Left ventricle myocardium inferior (tissue), 1 donor: ENCODE measurements around the gene NAV2. TPM values are rescaled to one million over a fixed set of nuclear protein-coding genes. Genes with fewer than 3 reads are reported as not detected.
A peak's percentile ranks its signal among the peaks of the same experiment; 100 is the strongest.

Experiments
- DNase-seq: peaks from one replicate; pipeline ENCODE4 v3.0.0-alpha.2; 2020
- H3K27ac ChIP-seq: fragments of 200-600 bp; replicated peaks from 2 replicates; pipeline ENCODE4 v1.8.0; 2021
- H3K27me3 ChIP-seq: fragments of 200-600 bp; 2 replicates; pipeline ENCODE4 v1.8.0; 2021; ENCODE audit warnings: low read depth
- H3K36me3 ChIP-seq: fragments of 200-600 bp; 2 replicates; pipeline ENCODE4 v1.8.0; 2021
- H3K4me1 ChIP-seq: fragments of 200-600 bp; 2 replicates; pipeline ENCODE4 v1.8.0; 2021
- H3K4me3 ChIP-seq: fragments of 200-600 bp; 2 replicates; pipeline ENCODE4 v1.8.0; 2021; ENCODE audit warnings: mild to moderate bottlenecking, moderate library complexity
- H3K9me3 ChIP-seq: fragments of 200-600 bp; replicated peaks from 2 replicates; pipeline ENCODE4 v1.8.0; 2021
- CTCF ChIP-seq: fragments of 200-600 bp; IDR thresholded peaks from 2 replicates; pipeline ENCODE4 v1.8.0; 2021; ENCODE audit warnings: antibody characterized with exemption, mild to moderate bottlenecking, borderline replicate concordance
- intact Hi-C: fragments of 100-400 bp; cut with micrococcal nuclease; formaldehyde crosslinking; loops from one replicate; pipeline ENCODE4 v1.11.0; 2022
- total RNA-seq: library from RNA; stranded (reverse); fragmentation: NEBNext Ultra II Directional; extraction: Animal tissue kit (Norgen Biotek cat#: 25700); gene quantifications from one replicate; pipeline ENCODE4 v1.2.1, GENCODE V29; 2021
- donor health status: DM: no; HTN: yes; CAD: no; lungs with severe emphysema.

Gene NAV2
- total RNA-seq, 1 donor from 2014 or later = 14.3 TPM

- peak overlapping the region; percentile 62 for H3K27ac ChIP-seq
- DNase-seq = peak; percentile 41
Measured at GRCh38 chr11:19919050-19919561, 206.5 kb downstream of the NAV2 start.

GRCh38 chr11:19920982-19921381 is 208.3 kb downstream of the NAV2 start:
- intact Hi-C loops = no loop called here
- peaks cover 34% of the 10 kb centered on the region for H3K4me1 ChIP-seq
- no peak overlapping the region for H3K27ac ChIP-seq
- no peaks in the 10 kb centered on the region for H3K36me3 ChIP-seq
- no peaks in the 10 kb centered on the region for H3K9me3 ChIP-seq
- DNase-seq = no peak
- H3K27me3 ChIP-seq = no peaks in the 10 kb centered on the region
- no peak overlapping the region for H3K4me3 ChIP-seq
- TF ChIP-seq CTCF = no peak

More at GRCh38 chr11:19919050-19919561, 206.5 kb downstream of the NAV2 start:
- no peak for TF ChIP-seq CTCF
- no peaks in the 10 kb centered on the region for H3K36me3 ChIP-seq
- H3K27me3 ChIP-seq = no peaks in the 10 kb centered on the region
- intact Hi-C loops = no loop called here
- no peaks in the 10 kb centered on the region for H3K9me3 ChIP-seq
- H3K4me1 ChIP-seq = peaks cover 36% of the 10 kb centered on the region
- no peak overlapping the region for H3K4me3 ChIP-seq

GRCh38 chr11:19921976-19922688 is 209.5 kb downstream of the NAV2 start:
- Histone ChIP-seq H3K4me3 (no peak overlapping the region), H3K4me1 (peaks cover 24% of the 10 kb centered on the region), H3K27me3 (no peaks in the 10 kb centered on the region), H3K36me3 (no peaks in the 10 kb centered on the region), H3K9me3 (no peaks in the 10 kb centered on the region), H3K27ac (no peak overlapping the region)
- intact Hi-C loops = no loop called here
- no peak for TF ChIP-seq CTCF
- no peak for DNase-seq

GRCh38 chr11:19922689-19923035 is 210.0 kb downstream of the NAV2 start:
- H3K4me1 ChIP-seq = peaks cover 23% of the 10 kb centered on the region
- TF ChIP-seq CTCF = no peak
- no peaks in the 10 kb centered on the region for H3K9me3 ChIP-seq
- no peak for DNase-seq
- H3K27ac ChIP-seq = no peak overlapping the region
- no peaks in the 10 kb centered on the region for H3K36me3 ChIP-seq
- no peak overlapping the region for H3K4me3 ChIP-seq
- intact Hi-C loops = no loop called here
- no peaks in the 10 kb centered on the region for H3K27me3 ChIP-seq

GRCh38 chr11:19923626-19924025 is 211.0 kb downstream of the NAV2 start:
- intact Hi-C loops = no loop called here

More at GRCh38 chr11:19923626-19924025, 211.0 kb downstream of the NAV2 start:
- Histone ChIP-seq H3K4me3 (no peak overlapping the region), H3K36me3 (no peaks in the 10 kb centered on the region), H3K4me1 (peaks cover 19% of the 10 kb centered on the region), H3K9me3 (no peaks in the 10 kb centered on the region), H3K27ac (no peak overlapping the region), H3K27me3 (no peaks in the 10 kb centered on the region)
- no peak for TF ChIP-seq CTCF
- DNase-seq = no peak
